Ureter (tissue), 1 donor: Measurements from ENCODE around the gene ITPRIPL2. TPM values are rescaled to one million over a fixed set of nuclear protein-coding genes. Genes with fewer than 3 reads are reported as not detected.

ENCODE experiments used
- DNase-seq: peaks from one replicate; pipeline ENCODE4 v3.0.0-alpha.2; 2020; ENCODE audit warnings: low spot score
- total RNA-seq: library from RNA; stranded (reverse); gene quantifications from one replicate; pipeline ENCODE4 v1.2.4, GENCODE V29; 2023
- donor health status: DM: yes; HTN: yes; CAD: no.

ITPRIPL2 gene
- 61.3 TPM for total RNA-seq

DNA sequence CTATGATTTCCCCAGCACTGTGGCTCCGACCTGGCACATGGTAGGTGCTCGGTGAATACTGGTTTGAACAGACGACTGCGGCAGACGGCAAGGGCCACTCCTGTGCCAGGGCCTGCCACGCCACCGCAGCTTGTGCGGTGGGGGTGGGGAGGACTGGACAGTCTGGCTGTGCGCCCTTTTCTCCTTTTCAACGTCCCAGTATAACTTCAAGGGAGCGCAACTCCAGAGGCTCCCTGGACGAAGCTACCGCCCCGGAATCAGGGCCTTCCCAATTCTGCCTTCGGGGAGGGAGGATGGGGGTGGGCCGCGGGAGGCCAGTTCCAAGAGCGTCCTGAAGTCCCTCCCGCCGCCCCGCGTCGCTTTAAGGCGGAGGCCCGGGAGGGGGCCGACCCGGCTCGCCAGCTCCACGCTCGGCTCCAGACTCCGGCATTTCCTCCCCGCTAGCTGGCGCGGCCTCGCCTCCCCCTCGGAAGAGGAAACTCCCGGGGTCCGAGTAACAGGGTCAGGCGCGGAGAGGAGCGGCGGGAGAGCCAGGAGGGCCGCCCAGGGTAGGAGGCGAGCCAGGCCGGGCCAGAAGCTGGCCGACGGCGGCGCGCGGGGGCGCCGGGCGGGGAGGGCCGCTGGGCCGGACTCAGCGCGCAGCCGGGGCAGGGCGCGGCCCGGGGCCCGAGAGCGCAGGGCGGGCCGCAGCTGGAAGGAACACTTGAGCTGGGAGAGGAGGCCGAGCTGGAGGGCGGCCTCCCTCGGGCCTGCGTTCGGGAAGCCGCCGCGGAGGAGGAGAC lies at the start of gene ITPRIPL2:
Gene ITPRIPL2 (plus strand): TSS at position 388 of the 782 bp plus-strand sequence. CDS start 498 bp downstream, outside the sequence.
- DNase-seq, result peak; percentile 90

DNA sequence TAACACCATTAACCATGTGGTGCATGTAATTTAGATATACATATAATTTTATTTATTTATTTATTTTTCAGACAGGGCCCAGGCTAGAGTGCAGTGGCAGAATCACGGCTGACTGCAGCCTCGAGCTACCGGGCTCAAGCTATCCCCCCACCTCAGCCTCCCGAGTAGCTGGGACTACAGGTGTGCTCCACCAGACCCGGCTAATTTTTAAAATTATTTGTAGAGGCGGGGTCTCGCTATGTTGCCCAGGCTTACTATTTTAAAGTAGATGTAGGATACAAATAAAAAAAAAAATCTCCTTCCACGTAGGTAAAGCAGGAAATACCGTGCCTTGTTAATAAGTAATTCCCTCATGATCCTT lies 46.8 kb upstream of the ITPRIPL2 start:
- no peak for DNase-seq

DNA sequence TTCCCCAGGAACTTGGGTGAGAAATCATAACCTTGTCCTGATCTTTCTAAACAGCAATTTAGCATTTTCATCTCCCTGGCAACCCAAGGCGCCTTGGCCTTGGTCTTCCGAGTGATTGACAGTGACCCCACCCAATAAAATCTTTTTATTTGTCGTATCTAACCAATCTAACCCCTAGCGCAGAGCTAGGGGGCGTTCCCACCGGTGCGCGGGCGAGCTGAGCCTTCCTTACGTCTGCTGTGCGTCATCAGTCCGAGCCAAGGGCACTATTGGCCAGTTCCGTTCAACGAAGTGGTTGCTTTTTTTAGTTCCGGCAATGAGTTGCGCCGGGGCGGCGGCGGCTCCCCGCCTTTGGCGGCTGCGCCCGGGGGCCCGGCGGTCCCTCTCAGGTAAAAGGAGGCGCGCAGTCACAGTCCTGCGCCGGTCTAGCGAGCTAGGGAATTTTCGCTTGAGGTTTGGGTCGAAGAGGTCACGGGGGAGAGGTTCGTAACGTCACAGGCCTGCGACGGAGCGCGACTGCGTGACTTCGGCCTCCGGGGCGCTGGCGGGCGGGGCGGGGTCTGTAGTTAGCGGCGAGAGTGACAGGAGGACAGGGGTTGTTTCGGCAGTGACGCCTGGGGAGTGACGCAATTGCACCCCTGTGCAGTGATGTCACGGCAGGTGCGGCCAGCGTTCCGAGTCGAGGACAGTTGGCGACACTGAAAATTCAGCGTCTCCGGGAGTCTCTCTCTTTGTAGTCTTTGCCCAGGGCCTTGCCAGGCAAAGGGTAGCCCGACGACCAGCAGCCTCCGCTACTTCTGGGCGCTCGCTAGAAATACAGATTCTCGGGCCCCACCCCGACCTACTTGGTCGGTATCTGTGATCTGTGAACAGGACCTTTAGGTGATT lies 46.2 kb upstream of the ITPRIPL2 start, which contains the start of gene COQ7:
Gene COQ7 (plus strand): TSS at position 266 of the 888 bp plus-strand sequence. CDS start 51 bp downstream, at position 317.
- peak; percentile 97 for DNase-seq

DNA sequence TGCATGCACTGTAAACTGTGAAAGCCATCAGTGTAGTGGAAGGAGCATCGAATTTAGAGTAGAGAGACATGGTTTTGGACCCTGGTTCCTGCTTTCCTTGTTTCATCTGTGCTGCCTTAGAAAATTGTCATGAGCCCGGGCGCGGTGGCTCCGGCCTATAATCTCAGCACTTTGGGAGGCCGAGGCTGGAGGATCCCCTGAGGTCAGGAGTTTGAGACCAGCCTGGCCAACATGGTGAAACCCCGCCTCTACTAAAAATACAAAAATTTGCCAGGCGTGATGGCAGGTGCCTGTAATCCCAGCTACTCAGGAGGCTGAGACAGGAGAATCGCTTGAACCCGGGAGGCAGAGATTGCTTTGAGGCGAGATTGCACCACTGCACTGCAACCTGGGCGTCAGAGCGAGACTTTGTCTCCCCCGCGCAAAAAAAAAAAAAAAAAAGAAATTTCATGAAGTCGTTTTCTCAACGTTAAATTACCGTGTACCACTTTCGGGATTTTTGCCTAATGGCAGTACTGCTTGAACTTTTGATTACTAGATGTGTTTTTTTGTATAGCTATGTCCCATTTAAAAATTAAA lies 45.4 kb upstream of the ITPRIPL2 start:
- no peak for DNase-seq

DNA sequence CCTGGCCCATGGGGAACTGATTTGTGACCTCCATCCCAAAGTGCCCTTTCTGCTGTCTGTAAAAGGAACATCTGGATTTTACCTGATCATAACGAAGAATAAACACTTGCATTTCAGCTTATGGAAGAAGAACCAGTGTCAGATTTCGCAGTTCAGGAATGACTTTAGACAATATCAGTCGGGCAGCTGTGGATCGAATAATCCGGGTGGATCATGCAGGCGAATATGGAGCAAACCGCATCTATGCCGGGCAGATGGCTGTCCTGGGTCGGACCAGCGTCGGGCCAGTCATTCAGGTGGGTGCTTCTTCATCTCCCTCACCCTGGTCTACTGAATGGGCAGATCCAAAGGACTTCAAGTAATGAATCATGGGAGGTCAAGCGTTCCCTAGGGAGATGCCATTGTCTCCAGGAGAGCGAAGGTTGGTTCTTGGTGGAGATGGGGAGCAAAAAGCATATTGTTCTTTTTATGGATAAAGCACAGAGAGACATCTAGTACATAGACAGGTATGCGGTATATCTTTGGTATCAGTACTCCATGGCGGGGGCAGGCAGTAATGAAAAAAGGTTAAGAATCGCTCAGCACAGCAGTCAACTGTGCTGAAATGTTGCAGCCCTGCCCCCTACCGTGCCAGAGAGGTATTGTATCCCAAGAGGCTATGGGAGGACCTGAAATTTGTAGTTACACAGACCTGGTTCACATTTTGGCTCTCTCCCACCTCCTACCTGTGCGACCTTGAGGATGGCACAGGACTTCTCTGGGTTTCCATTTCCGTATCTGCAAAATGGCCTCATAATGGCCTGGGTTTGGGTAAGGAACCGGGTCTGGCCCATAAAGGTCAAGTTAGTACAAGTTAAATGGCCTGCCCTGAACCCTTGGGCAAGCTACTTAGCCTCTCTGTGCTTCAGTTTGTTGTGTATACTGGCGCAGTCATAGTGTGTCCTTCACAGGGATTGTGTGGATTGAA lies 41.7 kb upstream of the ITPRIPL2 start:
- DNase-seq, result peak; percentile 61

DNA sequence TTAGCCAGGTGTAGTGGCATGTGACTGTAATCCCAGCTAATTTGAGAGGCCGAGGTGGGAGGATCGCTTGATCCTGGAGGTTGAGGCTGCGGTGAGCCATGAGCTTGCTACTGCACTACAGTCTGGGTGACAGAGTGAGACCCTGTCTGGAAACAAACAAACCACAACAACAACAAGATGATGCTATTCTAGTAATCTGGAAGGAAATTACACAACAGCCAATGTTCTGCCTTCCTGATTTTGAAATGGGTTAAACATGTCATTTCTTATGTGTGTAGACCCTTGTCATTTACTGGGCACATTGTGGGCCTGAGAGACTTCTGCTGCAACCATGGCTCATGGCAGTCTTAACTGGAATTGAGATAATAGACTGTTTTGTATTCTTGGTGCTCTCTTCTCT lies 40.4 kb upstream of the ITPRIPL2 start:
- no peak for DNase-seq

DNA sequence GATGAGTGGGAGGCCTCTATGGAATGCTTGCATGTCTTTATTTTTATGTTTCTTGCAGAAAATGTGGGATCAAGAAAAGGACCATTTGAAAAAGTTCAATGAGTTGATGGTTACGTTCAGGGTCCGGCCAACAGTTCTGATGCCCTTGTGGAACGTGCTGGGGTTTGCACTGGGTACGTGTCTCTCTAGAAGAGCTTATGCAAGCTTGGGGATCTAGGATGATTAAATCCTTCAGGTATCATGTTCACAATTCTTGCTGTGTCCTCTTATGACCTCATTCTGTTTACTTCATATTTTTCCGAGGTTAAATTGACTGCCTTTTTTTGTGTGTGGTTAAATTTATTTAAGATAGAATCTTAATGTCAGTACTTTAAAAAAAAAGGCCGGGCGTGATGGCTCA lies 39.9 kb upstream of the ITPRIPL2 start:
- DNase-seq, result no peak

DNA sequence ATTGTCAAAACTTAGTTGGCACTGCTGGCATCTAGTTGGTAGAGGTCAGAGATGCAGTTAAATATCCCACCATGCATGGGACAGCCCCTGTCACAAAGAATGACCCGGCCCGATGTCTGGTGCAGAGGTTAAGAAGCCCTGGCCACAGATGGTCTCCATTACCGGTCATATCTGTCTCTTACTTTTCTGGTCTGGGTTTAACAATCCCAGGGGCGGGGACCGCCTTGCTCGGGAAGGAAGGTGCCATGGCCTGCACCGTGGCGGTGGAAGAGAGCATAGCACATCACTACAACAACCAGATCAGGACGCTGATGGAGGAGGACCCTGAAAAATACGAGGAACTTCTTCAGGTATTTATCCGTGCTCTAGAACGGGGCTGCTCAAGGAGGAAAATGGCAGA lies 38.3 kb upstream of the ITPRIPL2 start:
- DNase-seq, result no peak

DNA sequence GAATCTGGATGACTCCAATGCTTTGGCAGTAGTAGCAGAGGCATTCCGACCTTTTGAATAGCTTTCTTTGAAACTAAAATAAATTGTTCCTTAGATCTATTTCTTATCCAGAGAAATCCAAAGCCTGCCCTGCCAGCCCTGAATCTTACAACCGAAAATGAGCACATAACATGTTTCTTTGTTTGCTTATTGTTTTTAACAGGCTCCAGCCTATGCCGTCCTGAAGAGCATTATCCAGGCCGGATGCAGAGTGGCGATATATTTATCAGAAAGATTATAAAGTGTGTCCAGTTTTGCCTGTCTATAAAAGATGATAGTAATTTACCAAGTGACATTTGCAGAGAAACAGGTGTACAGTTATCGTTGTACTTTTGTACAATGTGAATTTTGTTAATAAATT lies 35.9 kb upstream of the ITPRIPL2 start:
- DNase-seq, result no peak

DNA sequence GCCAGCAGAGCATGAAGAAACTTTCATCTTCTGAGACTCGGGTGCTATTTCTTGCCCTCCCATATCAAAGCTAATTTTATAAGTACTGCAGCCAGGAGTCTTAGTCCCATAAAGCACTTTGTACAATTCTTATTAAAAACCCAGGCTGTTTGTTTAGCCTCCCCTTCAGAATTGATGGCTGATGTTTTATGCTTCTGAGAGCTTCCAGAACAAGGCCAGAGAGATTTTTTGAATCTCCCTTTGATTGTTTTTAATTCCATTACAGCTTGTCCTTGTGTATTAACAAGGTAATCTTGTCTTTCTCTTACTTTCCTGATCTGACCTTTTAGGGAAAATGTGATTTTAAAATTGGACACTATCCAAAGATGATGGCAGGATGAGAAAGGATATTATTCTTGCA lies 30.1 kb upstream of the ITPRIPL2 start:
- no peak for DNase-seq

DNA sequence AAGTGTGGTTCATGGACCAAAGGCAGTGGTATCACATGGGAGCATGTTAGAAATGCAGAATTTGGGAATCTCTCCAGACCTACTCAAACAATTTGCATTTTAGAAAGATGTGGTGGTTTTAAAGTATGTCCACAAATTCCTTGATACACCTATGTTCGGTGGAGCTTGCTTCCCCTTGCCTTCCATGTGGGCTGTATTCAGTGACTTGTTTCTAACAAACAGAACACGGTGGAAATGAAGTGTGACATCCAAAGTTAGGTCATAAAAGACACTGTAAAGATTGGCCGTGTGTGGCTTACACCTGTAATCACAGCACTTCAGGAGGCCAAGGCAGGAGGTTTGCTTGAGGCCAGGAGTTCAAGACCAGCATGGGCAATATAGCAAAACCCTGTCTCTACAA lies 29.6 kb upstream of the ITPRIPL2 start:
- no peak for DNase-seq

DNA sequence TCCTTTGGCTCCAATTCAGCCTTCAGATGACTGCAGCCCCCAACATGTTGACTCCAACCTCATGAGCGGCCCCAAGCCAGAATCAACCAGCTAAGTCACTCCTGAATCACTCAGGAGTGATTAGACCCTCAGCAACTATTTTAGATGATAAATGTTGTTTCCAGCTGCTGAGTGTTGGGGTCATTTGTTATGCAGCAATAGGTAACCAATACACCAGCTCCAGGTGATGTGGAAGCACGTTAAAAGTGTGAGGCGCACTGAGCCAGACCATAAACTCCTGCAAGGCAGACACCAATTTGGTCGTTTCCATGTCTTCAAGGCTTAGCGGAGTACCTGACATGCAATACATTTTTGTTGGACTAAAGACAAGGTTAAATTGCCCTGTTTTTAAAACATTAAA lies 28.9 kb upstream of the ITPRIPL2 start:
- no peak for DNase-seq

DNA sequence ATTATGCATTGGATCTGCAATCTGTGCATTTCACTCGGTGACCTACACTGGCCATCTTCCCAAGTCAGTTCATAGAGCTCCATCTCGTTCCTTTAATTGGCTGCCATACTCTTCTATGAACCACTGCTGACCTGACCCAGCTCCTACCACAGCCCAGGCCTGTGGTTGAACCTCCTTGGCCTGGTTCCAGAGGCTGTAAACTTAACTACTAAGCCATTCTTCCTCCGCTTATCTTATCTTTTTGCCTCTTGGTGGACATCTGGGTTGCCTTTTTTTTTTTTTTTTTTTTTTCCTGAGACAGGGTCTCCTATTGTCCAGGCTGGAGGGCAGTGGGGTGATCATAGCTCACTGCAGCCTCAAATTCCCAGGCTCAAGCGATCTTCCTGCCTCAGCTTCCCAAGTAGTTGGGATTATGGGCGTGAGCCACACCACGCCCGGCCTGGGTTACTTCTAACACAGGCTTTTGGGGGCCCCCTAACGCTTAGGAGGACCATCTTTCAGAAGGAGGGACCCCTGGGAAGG lies 28.0 kb upstream of the ITPRIPL2 start:
- DNase-seq, result no peak

DNA sequence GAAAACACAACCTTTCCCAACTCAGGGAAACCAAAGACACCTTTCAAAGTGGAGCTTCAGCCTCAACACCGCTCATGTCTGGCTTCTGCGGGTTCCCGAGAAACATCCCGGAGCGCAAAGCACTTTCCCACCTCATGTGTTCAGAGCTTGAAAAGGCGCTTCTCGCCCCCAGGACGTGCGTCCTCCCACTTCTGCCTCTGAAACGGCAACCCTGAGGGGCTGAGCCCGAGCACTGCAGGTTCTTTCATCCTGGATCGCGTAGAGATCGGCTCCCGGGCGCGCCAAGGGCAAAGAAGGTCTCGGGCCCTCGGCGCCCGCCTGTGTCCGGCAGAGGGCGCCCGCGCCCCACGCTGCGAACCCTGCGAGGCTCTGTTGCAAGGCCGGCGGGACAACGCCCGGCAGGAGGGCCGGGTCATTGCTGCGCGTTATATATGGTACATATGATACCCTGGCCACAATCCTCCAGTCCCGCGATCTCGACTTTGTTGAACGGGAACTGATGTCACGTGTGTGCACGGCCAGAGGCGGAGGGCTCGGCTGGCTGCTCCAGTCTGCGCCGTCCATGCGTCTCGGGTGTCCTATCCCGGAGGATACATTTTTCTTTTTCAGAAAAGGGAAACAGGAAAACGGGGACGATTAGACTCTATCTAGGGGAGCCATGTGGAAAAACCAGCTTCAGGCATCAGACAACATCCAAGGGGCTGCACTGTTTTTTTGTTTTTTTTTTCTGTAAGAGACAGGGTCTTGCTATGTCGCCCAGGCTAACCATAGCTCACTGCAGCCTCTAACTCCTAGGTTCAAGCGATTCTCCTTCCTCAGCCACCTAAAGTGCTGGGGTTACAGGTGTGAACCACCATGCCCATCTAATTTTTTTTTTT lies 27.2 kb upstream of the ITPRIPL2 start:
- peak; percentile 85 for DNase-seq

DNA sequence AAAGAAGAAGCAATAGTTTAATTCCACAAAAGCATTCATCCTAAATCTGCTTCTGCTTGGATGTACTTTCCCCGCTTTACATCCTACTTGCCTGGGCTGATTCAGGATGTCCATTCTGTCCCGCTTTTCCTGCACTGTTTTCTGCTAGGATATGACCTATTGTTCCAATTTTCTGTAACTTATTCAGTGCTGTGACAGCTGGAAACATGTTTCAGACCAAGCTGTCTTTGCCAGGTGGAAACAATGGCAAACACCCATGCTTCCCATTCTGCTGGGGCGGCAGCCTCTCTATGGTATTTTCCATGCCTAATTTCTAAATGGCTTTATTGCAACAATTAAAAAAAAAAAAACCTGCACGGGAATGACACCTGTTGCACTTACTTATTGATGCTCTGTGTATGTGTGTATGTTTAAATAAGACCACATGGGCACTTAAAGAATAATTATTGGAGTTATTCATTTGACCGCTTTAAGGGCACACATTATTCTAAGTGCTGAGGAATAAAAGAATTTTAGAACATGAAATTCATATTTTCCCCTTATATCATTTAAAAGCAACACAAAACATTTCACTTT lies 25.3 kb upstream of the ITPRIPL2 start:
- no peak for DNase-seq

DNA sequence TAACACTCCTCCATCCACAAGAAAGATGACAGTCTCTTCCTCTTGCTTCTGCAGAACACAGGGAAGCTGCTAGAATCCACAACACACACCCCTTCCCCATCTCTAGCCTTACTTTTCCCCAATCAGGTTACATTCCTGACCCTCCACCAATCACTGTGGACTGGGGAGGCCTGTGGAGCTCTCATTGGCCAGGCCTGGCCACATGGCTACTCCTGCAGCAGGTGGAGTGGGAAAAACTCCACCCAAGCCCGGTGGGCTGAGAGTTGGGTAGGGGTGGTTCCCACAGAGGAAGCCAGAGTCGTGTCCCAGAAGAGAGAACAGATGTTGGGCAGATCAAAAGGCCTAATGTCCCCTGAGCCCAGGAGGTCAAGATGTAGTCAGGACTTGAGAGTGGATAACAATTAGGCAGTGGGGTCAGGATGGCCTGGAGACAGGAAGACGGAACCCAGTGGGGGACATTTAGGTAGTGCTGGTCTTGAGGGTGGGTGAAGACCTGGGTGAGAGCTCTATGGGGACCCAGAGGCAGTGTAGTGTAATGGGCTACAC lies 24.3 kb upstream of the ITPRIPL2 start:
- no peak for DNase-seq

DNA sequence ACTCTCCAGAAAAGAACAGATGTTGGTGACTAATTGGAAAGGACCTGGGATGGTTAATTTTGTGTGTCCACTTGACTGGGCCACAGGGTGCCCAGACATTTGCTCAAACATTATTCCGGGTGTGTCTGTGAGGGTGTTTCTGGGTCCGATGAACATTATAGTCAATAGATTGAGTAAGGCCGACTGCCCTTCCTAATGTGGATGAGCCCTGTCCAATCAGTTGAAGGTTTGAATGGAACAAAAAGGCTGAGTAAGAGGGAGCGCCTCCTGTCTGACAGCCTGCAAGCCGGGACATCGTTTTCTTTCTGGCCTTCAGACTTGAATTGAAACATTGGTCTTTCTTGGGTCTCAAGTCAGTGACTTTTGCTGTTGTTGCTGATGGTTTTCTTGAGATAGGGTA lies 22.8 kb upstream of the ITPRIPL2 start:
- no peak for DNase-seq

DNA sequence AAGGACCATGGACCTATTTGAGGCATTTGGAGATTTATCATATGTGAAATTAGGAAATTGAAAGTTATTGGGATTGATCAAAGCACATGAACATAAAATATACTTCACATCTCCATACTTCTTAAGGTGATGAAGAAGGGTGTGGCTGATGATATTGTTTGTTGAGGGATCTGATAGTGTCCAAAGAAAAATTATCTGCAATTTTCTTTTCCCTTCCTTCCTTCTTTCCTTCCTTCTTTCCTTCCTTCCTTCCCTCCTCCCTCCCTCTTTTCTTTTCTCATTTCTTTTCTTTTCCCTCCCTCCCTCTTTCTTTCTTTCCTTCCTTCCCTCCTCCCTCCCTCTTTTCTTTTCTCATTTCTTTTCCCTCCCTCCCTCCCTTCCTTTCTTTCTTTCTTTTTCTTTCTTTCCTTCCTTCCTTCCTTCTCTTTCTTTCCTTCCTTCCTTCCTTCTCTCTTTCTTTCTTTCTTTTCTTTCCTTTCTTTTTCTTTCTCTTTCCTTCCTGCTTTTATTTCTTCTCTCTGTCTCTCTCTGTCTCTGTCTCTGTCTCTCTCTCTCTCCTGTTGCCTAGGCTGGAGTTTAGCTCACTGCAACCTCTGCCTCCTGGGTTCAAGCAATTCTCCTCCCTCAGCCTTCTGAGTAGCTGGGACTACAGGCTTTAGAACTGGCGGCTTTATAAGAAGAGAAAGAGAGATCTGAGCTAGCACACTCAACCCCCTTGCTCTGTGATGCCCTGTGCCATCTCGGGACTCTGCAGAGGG lies 20.9 kb upstream of the ITPRIPL2 start:
- DNase-seq, result no peak
